Vagina (tissue), 2 donors: Measurements from ENCODE around the gene GPR17.

Experiments used
- CTCF ChIP-seq, 3 experiments: fragments of 450-650 bp in 2 of 3; fragments of 200-600 bp in 1 of 3; sonication (generic) in 1 of 3; IDR thresholded peaks; one replicate each; pipeline ENCODE4 v1.5.1; 2017 to 2019; ENCODE audit warnings: antibody characterized with exemption in 3 of 3, mild to moderate bottlenecking in 2 of 3, moderate library complexity in 2 of 3
- POLR2A ChIP-seq, 2 donors: fragments of 450-650 bp; IDR thresholded peaks; one replicate each; pipeline ENCODE4 v1.6.1; 2017; ENCODE audit warnings: antibody characterized with exemption in 2 of 2, mild to moderate bottlenecking in 2 of 2, moderate library complexity in 2 of 2

GRCh38 chr2:127659408-127660290, 13.7 kb downstream of the GPR17 start:
- TF ChIP-seq CTCF (IDR thresholded peaks at IDR 0.05) (no peak), POLR2A (IDR thresholded peaks at IDR 0.05) (no peak)
